Endothelial cell of umbilical vein (primary cell): ENCODE results near the gene FYCO1. TPM values are rescaled to one million over a fixed set of nuclear protein-coding genes. Genes with fewer than 3 reads are reported as not detected.

Source experiments
- BruUV-seq: library from RNA; stranded (reverse); fragments of 400-500 nt; replicated peaks from 2 replicates; lab custom pipeline; 2021; lab: Mats Ljungman, UMichigan
- CTCF ChIA-PET: fragments of 300-600, 350-600 bp; sonication (Branson Sonifier 250); formaldehyde crosslinking; loops from one replicate; lab custom pipeline; 2021; ENCODE audit warnings: antibody characterized with exemption, inconsistent platforms; lab: Charles Lee
- POLR2A ChIA-PET: fragments of 300-600, 350-600 bp; sonication (Branson Sonifier 250); formaldehyde crosslinking; loops from one replicate; lab custom pipeline; 2021; ENCODE audit warnings: antibody characterized with exemption, inconsistent platforms; lab: Charles Lee
- DNase-seq: peaks from one replicate; pipeline ENCODE4 v3.0.0-alpha.2; 2011; ENCODE audit warnings: low read depth, low spot score
- FAIRE-seq: peaks from 2 replicates; lab custom pipeline; 2011; peaks lifted over from hg19 to GRCh38; lab: Jason Lieb, UNC
- H2AFZ ChIP-seq: 2 replicates; pipeline ENCODE4 v1.6.0; 2012; ENCODE audit warnings: low read depth, low read length, control low read depth, inconsistent platforms
- H3K27ac ChIP-seq: 2 replicates; pipeline ENCODE4 v1.5.1; 2011; ENCODE audit warnings: low read depth, mild to moderate bottlenecking, control low read depth, low read length, moderate library complexity; ENCODE audit not compliant: insufficient read depth
- H3K27me3 ChIP-seq, 2 experiments: 2 replicates each; pipeline versions ENCODE4 v1.6.0 to v1.6.1; 2011; ENCODE audit warnings: low read length in 2 of 2, mixed read lengths in 1 of 2; ENCODE audit not compliant: control insufficient read depth in 2 of 2, insufficient read depth in 2 of 2
- H3K36me3 ChIP-seq, 2 experiments: 2 replicates in 1 of 2; 3 replicates in 1 of 2; pipeline ENCODE4 v1.5.1; 2011; ENCODE audit warnings: low read length in 2 of 2, mild to moderate bottlenecking in 1 of 2, moderate library complexity in 1 of 2; ENCODE audit not compliant: control insufficient read depth in 2 of 2, insufficient read depth in 2 of 2; ENCODE audit errors: extremely low read depth in 1 of 2
- H3K4me1 ChIP-seq: 3 replicates; pipeline ENCODE4 v1.5.1; 2011; ENCODE audit warnings: mild to moderate bottlenecking, low read length; ENCODE audit not compliant: control insufficient read depth, insufficient read depth; ENCODE audit errors: extremely low read depth
- H3K4me2 ChIP-seq: 2 replicates; pipeline ENCODE4 v1.6.1; 2011; ENCODE audit warnings: low read length, control low read depth, mixed read lengths; ENCODE audit not compliant: insufficient read depth
- H3K4me3 ChIP-seq, 3 experiments: fragments of 200-600 bp in 1 of 3; sonication (generic), shearing (Covaris generic) in 1 of 3; replicated peaks in 1 of 3; 2 replicates each; pipeline ENCODE4 v1.5.1; 2011 to 2016; ENCODE audit warnings: control low read depth in 3 of 3, low read length in 3 of 3, mild to moderate bottlenecking in 2 of 3, inconsistent platforms in 1 of 3, low read depth in 1 of 3, moderate library complexity in 1 of 3; ENCODE audit not compliant: insufficient read depth in 1 of 3
- H3K79me2 ChIP-seq: 2 replicates; pipeline ENCODE4 v1.6.0; 2012; ENCODE audit warnings: low read length, inconsistent platforms; ENCODE audit not compliant: control insufficient read depth, insufficient read depth
- H3K9ac ChIP-seq: replicated peaks from 2 replicates; pipeline ENCODE3; 2011; ENCODE audit warnings: low read length, control low read depth; ENCODE audit not compliant: insufficient read depth; ENCODE audit errors: extremely low read depth
- H3K9me1 ChIP-seq: replicated peaks from 3 replicates; pipeline ENCODE4 v1.6.0; 2011; ENCODE audit warnings: mild to moderate bottlenecking, low read length; ENCODE audit not compliant: control insufficient read depth, insufficient read depth; ENCODE audit errors: extremely low read depth
- H3K9me3 ChIP-seq: replicated peaks from 2 replicates; pipeline ENCODE4 v1.5.1; 2012; ENCODE audit warnings: low read length, inconsistent platforms; ENCODE audit not compliant: control insufficient read depth, insufficient read depth
- H4K20me1 ChIP-seq: replicated peaks from 2 replicates; pipeline ENCODE3; 2011; ENCODE audit warnings: mild to moderate bottlenecking, low read length; ENCODE audit not compliant: control insufficient read depth, insufficient read depth; ENCODE audit errors: extremely low read depth
- EZH2 ChIP-seq: IDR thresholded peaks from 2 replicates; pipeline ENCODE4 v1.6.1; 2012; ENCODE audit warnings: borderline replicate concordance, low read depth, mild to moderate bottlenecking, moderate library complexity, low read length, inconsistent platforms; ENCODE audit not compliant: severe bottlenecking
- FOS ChIP-seq: IDR thresholded peaks from 2 replicates; pipeline ENCODE4 v1.6.1; 2011; ENCODE audit warnings: mild to moderate bottlenecking, low read length, moderate library complexity, borderline replicate concordance; ENCODE audit not compliant: insufficient read depth
- GATA2 ChIP-seq: IDR thresholded peaks from 2 replicates; pipeline ENCODE4 v1.7.0; 2011; ENCODE audit warnings: low read depth, mild to moderate bottlenecking, moderate library complexity, mixed read lengths, low read length; ENCODE audit not compliant: insufficient read length, insufficient read depth
- JUN ChIP-seq: IDR thresholded peaks from 2 replicates; pipeline ENCODE4 v1.6.1; 2011; ENCODE audit warnings: borderline replicate concordance, low read depth; ENCODE audit not compliant: insufficient read length, insufficient read depth
- MAX ChIP-seq: IDR thresholded peaks from 2 replicates; pipeline ENCODE4 v1.6.1; 2011; ENCODE audit not compliant: insufficient read depth, insufficient read length
- MYC ChIP-seq: IDR thresholded peaks from one replicate; pipeline ENCODE4 v1.6.1; 2011; ENCODE audit warnings: mild to moderate bottlenecking, low read depth, low read length
- POLR2A ChIP-seq: IDR thresholded peaks from 2 replicates; pipeline ENCODE4 v1.6.1; 2012; ENCODE audit warnings: low read depth, mild to moderate bottlenecking, control low read depth, low read length
- POLR2AphosphoS5 ChIP-seq: IDR thresholded peaks from 2 replicates; pipeline ENCODE4 v1.6.1; 2012; ENCODE audit warnings: low read depth, mild to moderate bottlenecking, control low read depth, low read length, moderate library complexity; ENCODE audit not compliant: insufficient read depth
- dilution Hi-C: fragments of 300-500 bp; cut with MboI; formaldehyde crosslinking; loops from one replicate; pipeline ENCODE4 v1.15.0; 2019; ENCODE audit warnings: low sequenced_read_pairs; ENCODE audit not compliant: extremely low pct_ligation_motif_present
- intact Hi-C: fragments of 100-400 bp; cut with micrococcal nuclease; formaldehyde crosslinking; loops from one replicate; pipeline ENCODE4 v1.10.0; 2022
- polyA plus RNA-seq, 4 experiments: library from polyadenylated mRNA; depleted of rRNA in 3 of 4; stranded (reverse) in 3 of 4; unstranded in 1 of 4; fragments of >200 nt; gene quantifications; 2 replicates each; pipeline versions ENCODE4 v1.2.1 to v1.2.3, GENCODE V29; 2011 to 2012; ENCODE audit warnings: missing spikeins in 1 of 4
- total RNA-seq: library from RNA; stranded (reverse); gene quantifications from 2 replicates; pipeline ENCODE4 v1.2.3, GENCODE V29; 2021
- TF ChIP-seq, protein P1 (sequence below), 2 donors: IDR thresholded peaks; 1 replicate in 1 of 2; 2 replicates in 1 of 2; pipeline ENCODE4 v1.5.1; 2011; ENCODE audit warnings: low read length in 2 of 2, mild to moderate bottlenecking in 2 of 2, moderate library complexity in 2 of 2, control low read depth in 1 of 2, inconsistent platforms in 1 of 2, low read depth in 1 of 2; ENCODE audit not compliant: insufficient read depth in 1 of 2; ENCODE audit errors: extremely low read depth in 1 of 2

FYCO1 gene
- total and polyA plus RNA-seq, 2 donors (not counting 3 experiments of a cell fraction or from before 2014, with no cell fraction given) = 13.9 to 20.8 TPM

DNA sequence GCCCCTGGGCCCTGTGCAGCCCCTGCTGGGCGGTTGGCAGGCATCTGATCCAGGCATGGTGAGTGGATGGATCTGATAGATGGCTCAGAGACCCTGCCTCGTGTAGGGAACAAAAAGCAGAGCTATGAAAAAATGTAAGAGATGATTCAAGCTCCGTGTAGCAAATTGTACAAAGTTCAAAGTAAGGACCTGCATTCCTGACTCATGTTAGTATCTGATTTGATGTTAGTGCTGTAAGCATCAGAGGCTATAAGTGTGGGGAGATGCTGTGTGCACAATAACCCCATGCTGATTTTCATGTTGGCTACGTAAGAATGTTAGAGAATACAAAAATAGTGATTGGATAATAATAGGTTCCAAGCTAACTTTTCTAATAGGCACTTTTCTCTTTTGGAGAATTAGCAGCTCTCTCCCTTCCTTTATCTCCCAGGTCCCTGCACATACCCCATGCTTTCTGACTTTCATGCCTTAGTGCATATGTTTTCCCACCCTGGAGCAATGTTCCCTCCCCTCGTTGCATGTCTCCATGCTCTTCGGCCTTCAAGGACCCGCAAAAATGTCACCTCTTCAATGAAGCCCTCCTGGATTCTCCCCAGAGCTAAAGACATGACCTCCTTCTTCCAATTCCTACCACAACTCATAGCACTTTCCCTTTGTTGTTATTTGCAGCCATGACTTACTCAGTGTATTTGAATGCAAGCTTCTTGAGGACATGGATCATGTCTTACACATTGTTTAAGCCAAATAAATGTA, 107.7 kb downstream of the FYCO1 start:
- Histone ChIP-seq H3K9me1 (no peaks in the 10 kb centered on the region), H3K27ac (no peak overlapping the region), H3K9me3 (no peaks in the 10 kb centered on the region), H3K36me3 (no peaks in the 10 kb centered on the region), H2AFZ (no peak overlapping the region), H3K79me2 (no peaks in the 10 kb centered on the region), H3K27me3 (peaks cover 11 to 12% of the 10 kb centered on the region in 2 experiments), H3K4me1 (no peaks in the 10 kb centered on the region), H3K4me3 (no peak overlapping the region), H3K9ac (no peak overlapping the region), H3K4me2 (no peak overlapping the region), H4K20me1 (no peaks in the 10 kb centered on the region)
- POLR2A ChIA-PET = no interaction called here
- no TSS peak for BruUV-seq
- CTCF ChIA-PET = no interaction called here
- dilution Hi-C loops (no loop called here), intact Hi-C loops (no loop called here)
- no peak for FAIRE-seq
- no peak for DNase-seq
- TF ChIP-seq, protein P1, sequence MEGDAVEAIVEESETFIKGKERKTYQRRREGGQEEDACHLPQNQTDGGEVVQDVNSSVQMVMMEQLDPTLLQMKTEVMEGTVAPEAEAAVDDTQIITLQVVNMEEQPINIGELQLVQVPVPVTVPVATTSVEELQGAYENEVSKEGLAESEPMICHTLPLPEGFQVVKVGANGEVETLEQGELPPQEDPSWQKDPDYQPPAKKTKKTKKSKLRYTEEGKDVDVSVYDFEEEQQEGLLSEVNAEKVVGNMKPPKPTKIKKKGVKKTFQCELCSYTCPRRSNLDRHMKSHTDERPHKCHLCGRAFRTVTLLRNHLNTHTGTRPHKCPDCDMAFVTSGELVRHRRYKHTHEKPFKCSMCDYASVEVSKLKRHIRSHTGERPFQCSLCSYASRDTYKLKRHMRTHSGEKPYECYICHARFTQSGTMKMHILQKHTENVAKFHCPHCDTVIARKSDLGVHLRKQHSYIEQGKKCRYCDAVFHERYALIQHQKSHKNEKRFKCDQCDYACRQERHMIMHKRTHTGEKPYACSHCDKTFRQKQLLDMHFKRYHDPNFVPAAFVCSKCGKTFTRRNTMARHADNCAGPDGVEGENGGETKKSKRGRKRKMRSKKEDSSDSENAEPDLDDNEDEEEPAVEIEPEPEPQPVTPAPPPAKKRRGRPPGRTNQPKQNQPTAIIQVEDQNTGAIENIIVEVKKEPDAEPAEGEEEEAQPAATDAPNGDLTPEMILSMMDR (IDR thresholded peaks at IDR 0.05; ENCODE audit: extremely low read depth in 1 of 2, insufficient read depth in 1 of 2, low read depth in 1 of 2, low read length in 2 of 2) = no peak
- TF ChIP-seq MAX (no peak), FOS (no peak), EZH2 (no peak), POLR2A (no peak), MYC (no peak), JUN (no peak), GATA2 (no peak), POLR2AphosphoS5 (no peak)
